Activated gamma-delta T cell (primary cell): ENCODE results near the gene SLC39A9.

Experiments used
- DNase-seq: peaks from one replicate; lab custom pipeline; 2025; lab: John Stamatoyannopoulos, UW

The SLC39A9 gene

DNA sequence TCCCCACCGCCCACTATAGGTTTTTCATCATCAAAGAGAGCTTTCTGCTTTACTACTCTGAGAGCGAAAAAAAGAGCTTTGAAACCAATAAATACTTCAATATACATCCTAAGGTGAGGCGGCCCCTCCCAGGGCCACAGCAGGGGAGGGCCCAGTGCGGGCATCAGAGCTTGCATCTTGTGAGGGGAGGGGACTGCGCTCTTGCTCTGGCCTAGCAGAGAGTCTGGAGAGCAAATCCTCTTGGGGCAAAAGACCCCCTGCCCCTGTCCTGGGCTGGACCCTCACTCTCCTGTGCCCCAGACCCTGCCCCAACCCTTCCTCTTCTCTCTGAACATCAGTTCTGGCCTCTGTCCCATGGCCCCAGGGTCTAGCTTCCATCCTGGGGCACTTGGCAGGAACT, 101.6 kb downstream of the SLC39A9 start:
- no peak for DNase-seq

DNA sequence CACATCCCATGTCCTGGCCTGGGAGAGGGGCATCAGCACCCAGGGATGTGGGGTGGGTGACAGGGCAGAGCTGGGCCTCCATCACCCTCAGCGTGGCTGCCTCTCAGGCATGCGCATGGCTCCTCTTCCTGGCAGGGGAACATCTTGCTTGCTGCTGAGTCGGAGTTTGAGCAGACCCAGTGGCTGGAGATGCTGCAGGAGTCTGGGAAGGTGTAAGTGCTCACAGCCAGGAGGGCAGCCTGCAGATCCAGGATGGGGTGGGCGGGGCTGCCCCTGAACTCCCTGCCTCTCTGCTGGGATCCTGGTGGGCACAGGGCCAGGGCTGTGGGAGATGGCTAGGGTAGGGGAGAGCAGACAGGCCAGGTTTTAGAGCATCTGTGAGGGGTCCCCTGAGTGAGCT, 102.2 kb downstream of the SLC39A9 start:
- DNase-seq: no peak

DNA sequence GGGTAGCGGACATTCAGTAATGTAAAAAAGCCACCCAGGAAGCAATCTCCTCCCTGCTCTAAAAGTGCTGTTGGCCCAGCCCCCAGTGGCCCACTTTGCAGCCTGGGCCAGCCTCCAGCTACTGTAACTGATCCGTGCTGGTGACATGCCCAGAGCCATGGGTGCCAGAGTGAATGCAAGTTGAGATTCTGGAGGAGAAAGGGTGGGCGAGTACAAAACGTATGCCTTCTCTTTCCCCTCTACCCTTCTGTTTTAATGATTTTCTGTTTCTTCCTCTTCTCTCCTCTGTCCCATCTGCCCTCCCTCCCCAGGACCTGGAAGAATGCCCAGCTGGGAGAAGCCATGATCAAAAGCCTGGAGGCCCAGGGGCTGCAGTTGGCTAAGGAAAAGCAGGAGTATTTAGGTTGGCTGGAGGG, 102.9 kb downstream of the SLC39A9 start:
- DNase-seq: no peak

DNA sequence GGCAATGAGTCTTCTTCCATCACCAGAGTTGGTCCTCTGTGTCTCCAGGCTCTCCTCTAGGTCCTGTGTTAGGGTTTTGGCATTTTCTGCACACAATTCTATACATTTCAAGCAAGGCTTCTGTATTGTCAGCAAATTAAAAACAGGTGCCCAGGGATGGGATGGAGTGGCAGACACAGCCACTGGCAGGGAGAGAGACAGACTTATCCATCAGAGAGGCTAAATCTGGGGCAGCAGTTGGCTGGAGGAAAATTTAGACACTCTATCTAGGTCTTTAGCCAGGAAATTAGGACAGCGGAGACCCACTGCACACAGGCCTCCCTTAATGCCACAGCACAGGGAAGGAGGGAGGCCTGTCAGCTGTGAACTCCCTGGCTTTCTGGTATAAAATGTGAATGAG, 106.3 kb downstream of the SLC39A9 start:
- no peak for DNase-seq

DNA sequence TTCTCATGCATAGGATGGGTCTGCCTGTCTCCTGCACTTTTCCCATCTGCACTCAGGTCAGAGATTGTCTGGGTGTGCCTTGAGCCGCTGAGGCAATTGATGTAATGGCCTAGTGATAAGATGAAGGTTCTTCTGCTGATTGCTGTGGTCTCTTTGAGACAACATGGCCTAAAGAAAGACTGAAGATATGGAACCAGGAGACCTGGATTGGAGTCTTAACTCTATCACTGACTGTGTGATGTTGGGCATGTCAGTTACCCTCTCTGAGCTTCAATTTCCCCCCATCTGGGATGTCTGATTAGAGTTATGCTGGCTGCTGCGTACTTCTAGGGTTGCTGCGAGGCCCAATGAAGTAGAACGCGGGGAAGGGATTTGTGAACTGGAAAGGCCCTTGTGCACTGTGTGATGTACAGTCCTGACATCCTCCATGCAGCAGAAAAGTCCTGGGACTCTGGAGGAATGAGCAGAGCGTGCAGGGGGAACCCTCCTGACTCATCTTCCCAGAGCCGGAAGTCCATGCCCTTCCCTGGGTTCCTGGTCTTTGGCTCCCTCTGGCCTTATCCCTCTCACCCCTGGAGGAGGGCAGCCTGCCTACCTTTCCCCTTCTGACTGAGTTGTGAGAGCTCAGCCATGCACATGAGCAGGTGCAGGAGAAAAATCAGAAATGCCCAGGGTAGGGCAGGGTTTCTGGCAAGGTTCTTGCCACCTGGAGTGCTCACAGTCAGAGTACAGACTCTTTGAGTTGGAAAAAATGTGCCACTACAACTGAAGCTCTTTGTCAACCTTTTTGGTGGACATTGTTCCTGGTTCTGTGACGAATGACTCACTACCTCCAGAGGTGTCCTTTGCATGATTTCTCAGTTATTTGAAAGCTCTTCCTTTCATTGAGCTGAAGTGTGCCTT, 107.1 kb downstream of the SLC39A9 start:
- DNase-seq: no peak

DNA sequence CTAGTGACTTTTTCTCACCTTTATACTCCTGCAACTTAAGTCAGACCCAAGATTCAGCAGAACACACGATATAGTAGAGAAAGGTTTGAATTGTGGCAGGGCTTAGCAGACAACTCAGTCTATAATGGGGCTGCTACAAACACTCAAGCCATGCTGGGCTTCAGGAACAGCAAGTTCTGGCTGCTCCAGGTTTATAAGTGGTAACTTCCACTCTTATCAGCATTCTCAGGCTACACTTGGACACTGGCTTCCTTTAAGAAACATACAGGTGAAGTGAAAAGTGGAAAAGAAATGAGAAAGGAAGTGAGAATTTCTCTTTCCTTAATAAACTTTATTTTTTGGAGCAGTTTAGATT, 107.7 kb downstream of the SLC39A9 start:
- DNase-seq: no peak
